HT1080 (cell line): Measurements from ENCODE around the gene PHLDB3. TPM values are rescaled to one million over a fixed set of nuclear protein-coding genes. Genes with fewer than 3 reads are reported as not detected.

Experiments used
- DNase-seq: peaks from one replicate; pipeline ENCODE4 v3.0.0-alpha.2; 2015; ENCODE audit warnings: low read depth
- total RNA-seq: library from RNA; depleted of rRNA; stranded (reverse); fragments of >200 nt; shearing (Covaris generic); gene quantifications from 2 replicates; pipeline ENCODE4 v1.2.3, GENCODE V29; 2014

The PHLDB3 gene
- total RNA-seq, 1 experiment from 2014 or later, result 7.0 TPM

- peak; percentile 77 for DNase-seq
Measured at GRCh38 chr19:43470288-43470687, 34.3 kb downstream of the PHLDB3 start.

- DNase-seq, result no peak
Measured at GRCh38 chr19:43469160-43469480, 35.4 kb downstream of the PHLDB3 start.

- no peak for DNase-seq
Measured at GRCh38 chr19:43468354-43469159, 36.0 kb downstream of the PHLDB3 start.

GRCh38 chr19:43467730-43468129, 36.8 kb downstream of the PHLDB3 start:
- DNase-seq, result peak; percentile 60

- DNase-seq, result no peak
Measured at GRCh38 chr19:43467276-43467675, 37.3 kb downstream of the PHLDB3 start.

- DNase-seq, result no peak
Measured at GRCh38 chr19:43466793-43467192, 37.8 kb downstream of the PHLDB3 start.

- no peak for DNase-seq
Measured at GRCh38 chr19:43465468-43466120, 39.0 kb downstream of the PHLDB3 start, which contains the start of gene LYPD3. LYPD3 (minus strand) TSS chr19:43465608; CDS start chr19:43465571, 37 bp downstream.

- no peak for DNase-seq
Measured at GRCh38 chr19:43464134-43464775, 40.3 kb downstream of the PHLDB3 start.

- peak; percentile 59 for DNase-seq
Measured at GRCh38 chr19:43463381-43464133, 41.0 kb downstream of the PHLDB3 start.

GRCh38 chr19:43462785-43463380, 41.7 kb downstream of the PHLDB3 start:
- no peak for DNase-seq

- DNase-seq, result no peak
Measured at GRCh38 chr19:43462383-43462782, 42.2 kb downstream of the PHLDB3 start.

GRCh38 chr19:43461303-43461702, 43.2 kb downstream of the PHLDB3 start:
- no peak for DNase-seq

GRCh38 chr19:43460362-43461016, 44.1 kb downstream of the PHLDB3 start:
- no peak for DNase-seq

- no peak for DNase-seq
Measured at GRCh38 chr19:43457809-43458208, 46.7 kb downstream of the PHLDB3 start.

- DNase-seq, result no peak
Measured at GRCh38 chr19:43455321-43456113, 49.0 kb downstream of the PHLDB3 start.

- DNase-seq, result no peak
Measured at GRCh38 chr19:43454031-43454430, 50.5 kb downstream of the PHLDB3 start.

- no peak for DNase-seq
Measured at GRCh38 chr19:43452582-43452981, 52.0 kb downstream of the PHLDB3 start.

GRCh38 chr19:43450545-43450997, 54.0 kb downstream of the PHLDB3 start:
- DNase-seq, result no peak

- DNase-seq, result no peak
Measured at GRCh38 chr19:43447655-43448054, 56.9 kb downstream of the PHLDB3 start.
